ENCODE data around the gene DIABLO.

DNA sequence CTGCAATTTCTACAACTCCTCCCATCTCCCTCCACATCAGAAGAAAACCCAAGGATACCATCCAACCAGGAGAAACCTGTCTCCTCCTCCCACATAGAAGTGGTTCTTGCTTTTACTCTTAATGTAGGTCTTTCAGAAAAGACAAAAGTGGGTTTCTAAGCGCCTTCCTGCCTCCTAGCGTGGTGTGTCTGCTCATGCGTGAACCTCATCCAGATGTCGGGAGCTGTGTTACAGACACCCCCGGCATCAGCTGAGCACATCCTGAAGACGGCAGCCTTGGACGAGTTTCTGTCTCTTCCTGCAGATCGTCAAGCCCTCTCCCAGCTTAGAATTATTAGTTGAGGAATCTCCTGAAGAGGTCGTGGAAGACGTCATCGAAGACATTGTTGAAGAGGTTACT is 33.4 kb downstream of the DIABLO start:
- TF ChIP-seq, protein P1, sequence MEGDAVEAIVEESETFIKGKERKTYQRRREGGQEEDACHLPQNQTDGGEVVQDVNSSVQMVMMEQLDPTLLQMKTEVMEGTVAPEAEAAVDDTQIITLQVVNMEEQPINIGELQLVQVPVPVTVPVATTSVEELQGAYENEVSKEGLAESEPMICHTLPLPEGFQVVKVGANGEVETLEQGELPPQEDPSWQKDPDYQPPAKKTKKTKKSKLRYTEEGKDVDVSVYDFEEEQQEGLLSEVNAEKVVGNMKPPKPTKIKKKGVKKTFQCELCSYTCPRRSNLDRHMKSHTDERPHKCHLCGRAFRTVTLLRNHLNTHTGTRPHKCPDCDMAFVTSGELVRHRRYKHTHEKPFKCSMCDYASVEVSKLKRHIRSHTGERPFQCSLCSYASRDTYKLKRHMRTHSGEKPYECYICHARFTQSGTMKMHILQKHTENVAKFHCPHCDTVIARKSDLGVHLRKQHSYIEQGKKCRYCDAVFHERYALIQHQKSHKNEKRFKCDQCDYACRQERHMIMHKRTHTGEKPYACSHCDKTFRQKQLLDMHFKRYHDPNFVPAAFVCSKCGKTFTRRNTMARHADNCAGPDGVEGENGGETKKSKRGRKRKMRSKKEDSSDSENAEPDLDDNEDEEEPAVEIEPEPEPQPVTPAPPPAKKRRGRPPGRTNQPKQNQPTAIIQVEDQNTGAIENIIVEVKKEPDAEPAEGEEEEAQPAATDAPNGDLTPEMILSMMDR (IDR thresholded peaks at IDR 0.05), result no peak
- no peak for TF ChIP-seq EP300 (IDR thresholded peaks at IDR 0.05)
